SK-MEL-5 (cell line): ENCODE data around the gene MICAL2. TPM values are rescaled to one million over a fixed set of nuclear protein-coding genes. Genes with fewer than 3 reads are reported as not detected.

Experiments
- DNase-seq: peaks from one replicate; pipeline ENCODE4 v3.0.0-alpha.2; 2016; ENCODE audit warnings: low read depth, low spot score
- in situ Hi-C: cut with HindIII; loops from 2 replicates; pipeline ENCODE4 v1.10.0; 2016; ENCODE audit warnings: low sequenced_read_pairs, high pct_unique_total_duplicates, low pct_unique_long_range_greater_than_20kb
- total RNA-seq: library from RNA; depleted of rRNA; stranded (reverse); fragments of >200 nt; shearing (Covaris generic); gene quantifications from 2 replicates; pipeline ENCODE4 v1.2.3, GENCODE V29; 2014

The MICAL2 gene
- total RNA-seq, 1 experiment from 2014 or later, result 1.2 TPM

DNA sequence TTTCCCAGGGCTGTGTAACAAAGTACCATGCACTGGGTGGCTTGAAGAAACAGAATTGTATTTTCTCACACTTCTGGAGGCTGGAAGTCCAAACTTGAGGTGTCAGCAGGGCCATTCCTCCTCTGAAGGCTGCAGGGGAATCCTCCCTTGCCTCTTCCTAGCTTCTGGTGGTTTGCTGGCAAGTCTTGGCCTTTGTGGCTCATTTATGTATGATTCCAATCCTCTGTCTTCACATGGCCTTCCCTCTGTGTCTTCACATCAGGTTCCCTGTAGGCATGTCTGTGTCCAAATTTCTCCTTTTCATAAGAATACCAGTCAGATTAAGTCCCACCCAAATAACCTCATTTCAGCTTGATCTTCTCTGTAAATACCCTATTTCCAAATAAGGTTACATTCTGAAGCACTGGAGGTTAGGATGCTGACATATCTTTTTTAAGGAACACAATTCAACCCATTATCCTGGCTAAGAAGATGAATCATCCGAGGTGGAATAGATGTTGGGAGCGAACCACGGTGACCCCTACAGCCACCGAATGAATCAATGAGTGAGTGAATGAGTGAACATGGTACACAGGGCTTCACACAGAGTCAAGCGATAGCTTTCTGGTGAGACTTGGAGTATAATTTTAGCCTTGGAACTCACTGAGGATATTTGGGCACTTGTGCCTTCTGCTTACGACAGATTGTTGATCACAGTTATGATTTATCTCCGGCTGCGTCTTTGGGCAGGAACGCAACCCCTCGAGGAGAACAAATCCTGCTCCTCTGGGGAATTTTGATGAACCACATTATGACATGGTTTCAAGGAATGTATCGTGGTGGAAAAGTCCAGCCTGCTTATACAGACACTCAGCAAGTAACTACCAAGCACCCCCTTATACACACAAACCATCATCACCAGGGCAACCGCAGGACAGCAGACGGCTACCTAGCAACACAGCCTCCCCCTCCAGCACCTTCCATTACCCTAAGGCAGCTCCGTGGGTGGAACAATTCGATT is 34.3 kb upstream of the MICAL2 start:
- in situ Hi-C loops, result loop anchor here (25.0 kb wide), 1 partner anchor 161 kb away; no protein-coding TSS in a partner anchor
- DNase-seq, result no peak

- in situ Hi-C loops, result loop anchor here (25.0 kb wide), 1 partner anchor 160 kb away; no protein-coding TSS in a partner anchor
- DNase-seq, result no peak
Measured at GRCh38 chr11:12076840-12077534, 33.4 kb upstream of the MICAL2 start.

- in situ Hi-C loops, result loop anchor here (25.0 kb wide), 1 partner anchor 160 kb away; no protein-coding TSS in a partner anchor
- no peak for DNase-seq
Measured at GRCh38 chr11:12077535-12078280, 32.7 kb upstream of the MICAL2 start.

DNA sequence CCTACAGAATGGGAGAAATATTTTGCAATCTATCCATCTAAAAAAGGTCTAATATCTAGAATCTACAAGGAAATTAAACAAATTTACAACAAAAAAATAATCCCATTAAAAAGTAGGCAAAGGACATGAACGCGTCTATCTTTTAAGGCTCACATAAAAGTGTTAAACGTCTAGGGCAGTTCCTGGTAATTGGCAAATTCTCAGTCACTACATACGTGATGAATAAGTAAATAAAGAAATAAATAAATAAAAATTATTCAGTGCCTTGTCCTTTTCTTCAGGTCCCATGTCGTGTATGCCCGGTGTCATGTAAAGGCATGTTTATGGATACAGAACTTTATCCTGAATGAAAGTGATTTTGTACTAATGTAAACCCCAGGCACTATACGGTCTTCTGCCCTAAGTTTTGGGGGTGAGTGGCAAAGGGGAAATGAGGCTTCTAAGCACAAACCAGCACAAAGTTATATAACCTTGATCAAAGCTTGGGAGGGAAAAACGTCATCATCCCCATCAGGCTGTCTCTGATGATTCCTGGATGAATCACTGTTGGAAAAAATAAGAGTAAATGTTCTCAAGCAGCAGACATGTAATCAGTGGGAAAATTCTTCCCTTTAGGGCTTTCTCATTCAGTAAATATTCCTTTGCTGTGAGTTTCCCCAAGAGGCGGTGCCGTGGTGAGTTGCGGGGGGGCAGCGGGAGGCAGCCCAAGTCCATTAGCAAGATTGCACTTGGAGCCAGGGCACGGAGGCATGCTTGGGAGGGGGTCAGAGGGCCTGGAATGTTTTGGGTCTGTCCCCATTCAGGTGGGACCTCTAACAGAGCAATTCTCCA is 30.4 kb upstream of the MICAL2 start:
- in situ Hi-C loops, result loop anchor here (25.0 kb wide), 1 partner anchor 157 kb away; no protein-coding TSS in a partner anchor
- DNase-seq, result no peak

DNA sequence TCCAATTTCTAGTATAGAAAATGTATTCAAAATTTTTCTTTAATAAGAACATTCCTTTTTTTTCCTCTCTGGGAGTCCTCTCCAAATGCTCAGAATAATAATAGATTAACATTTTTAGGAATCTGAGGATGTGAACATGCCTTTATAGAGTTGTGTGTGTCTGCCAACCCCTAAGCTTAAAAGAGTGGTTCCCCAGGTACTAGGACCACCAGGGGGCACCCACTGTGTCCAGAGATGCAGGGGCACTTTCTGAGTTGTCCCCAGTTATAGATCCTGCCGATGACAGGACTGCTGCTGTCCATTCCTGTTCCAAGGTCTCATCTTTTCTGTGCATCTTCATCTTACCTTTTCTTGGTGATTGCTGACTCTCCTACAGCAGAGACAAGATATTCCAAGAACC is 27.0 kb upstream of the MICAL2 start:
- in situ Hi-C loops, result loop anchor here (25.0 kb wide), 1 partner anchor 154 kb away; no protein-coding TSS in a partner anchor
- no peak for DNase-seq

GRCh38 chr11:12084256-12084655 is 26.1 kb upstream of the MICAL2 start:
- in situ Hi-C loops, result loop anchor here (25.0 kb wide), 1 partner anchor 153 kb away; no protein-coding TSS in a partner anchor
- DNase-seq, result no peak

DNA sequence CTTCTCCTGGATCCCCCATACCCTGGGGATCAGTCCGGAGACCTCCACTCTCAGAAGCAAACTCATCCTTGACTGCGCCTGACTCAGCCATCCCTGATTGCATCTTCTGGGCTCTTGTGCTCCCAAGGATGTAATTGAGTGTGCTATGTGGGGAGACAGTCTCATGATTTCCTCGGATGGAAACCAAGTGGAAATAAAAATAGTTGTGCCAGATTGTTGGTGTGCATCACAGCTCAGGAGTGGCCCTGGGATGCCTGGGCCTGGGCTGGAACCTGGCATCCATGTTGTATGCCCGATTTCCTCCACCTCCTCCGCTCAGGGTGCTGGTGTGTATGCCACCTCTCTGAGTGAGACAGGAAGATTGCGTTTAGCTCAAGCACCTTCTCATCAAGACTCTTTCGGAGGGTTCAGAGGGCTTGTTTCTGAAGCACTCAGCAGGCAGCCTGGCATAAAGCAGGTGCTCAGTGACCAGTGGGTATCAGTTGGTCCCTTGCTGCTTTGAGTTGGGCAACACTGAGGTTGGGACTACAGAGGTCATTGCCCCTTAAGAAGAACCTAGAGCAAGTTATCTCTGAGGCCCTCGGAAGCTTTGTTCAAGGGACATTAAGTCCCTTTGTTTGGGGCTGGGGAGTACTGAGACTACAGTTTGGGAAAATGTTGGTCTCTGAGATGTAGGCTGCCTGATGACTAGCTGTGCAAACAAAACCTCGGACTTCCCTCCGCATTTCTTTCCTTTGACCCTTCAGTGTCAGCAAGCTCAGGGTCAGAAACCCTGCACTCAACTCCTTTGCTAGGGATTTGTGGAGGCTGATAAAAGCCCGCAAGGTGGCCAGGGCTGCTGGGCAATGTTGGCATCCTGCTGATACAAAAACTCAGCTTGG is 24.8 kb upstream of the MICAL2 start:
- no peak for DNase-seq

DNA sequence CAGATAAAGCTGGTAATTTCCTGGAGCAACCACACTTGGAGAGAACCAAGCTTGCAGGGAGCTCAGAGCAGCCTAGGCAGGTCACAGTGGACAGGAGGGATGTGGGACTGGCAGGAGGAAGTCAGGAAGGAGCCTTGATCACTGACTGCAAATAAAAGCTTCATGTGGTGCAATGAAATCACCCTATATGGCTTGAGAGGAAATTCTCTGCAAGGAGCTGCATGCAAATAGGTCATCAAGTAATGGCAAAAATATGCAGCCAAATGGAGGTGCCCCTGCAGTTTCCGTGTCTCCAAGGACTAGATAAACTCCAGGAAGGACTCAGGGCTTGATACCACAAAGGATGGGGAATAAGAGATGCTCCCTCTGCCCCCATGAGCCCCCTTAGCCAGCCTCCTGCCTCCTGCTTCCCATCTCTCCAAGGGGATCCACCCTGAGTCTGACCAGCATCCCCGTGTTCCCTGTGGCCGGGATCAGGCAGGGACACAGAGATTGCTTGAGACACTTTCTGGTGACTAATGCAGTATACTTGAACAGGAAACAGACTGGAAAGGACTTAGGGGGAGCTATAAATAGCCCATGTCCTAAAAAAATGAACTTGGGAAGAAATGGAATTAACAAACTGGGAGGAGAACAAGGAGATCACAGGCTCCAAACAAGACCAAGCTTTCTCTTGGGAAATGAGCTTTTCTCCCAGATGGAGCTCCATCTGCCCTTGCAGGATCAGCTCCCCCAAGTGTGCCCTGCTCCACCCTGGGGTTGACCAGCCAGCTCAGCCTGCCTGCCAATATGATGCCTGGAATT is 23.9 kb upstream of the MICAL2 start:
- DNase-seq, result no peak
- in situ Hi-C loops, result loop anchor here (25.0 kb wide), 1 partner anchor 151 kb away; no protein-coding TSS in a partner anchor

More for the DNA sequence above, 24.8 kb upstream of the MICAL2 start:
- in situ Hi-C loops, result loop anchor here (25.0 kb wide), 1 partner anchor 152 kb away; no protein-coding TSS in a partner anchor

DNA sequence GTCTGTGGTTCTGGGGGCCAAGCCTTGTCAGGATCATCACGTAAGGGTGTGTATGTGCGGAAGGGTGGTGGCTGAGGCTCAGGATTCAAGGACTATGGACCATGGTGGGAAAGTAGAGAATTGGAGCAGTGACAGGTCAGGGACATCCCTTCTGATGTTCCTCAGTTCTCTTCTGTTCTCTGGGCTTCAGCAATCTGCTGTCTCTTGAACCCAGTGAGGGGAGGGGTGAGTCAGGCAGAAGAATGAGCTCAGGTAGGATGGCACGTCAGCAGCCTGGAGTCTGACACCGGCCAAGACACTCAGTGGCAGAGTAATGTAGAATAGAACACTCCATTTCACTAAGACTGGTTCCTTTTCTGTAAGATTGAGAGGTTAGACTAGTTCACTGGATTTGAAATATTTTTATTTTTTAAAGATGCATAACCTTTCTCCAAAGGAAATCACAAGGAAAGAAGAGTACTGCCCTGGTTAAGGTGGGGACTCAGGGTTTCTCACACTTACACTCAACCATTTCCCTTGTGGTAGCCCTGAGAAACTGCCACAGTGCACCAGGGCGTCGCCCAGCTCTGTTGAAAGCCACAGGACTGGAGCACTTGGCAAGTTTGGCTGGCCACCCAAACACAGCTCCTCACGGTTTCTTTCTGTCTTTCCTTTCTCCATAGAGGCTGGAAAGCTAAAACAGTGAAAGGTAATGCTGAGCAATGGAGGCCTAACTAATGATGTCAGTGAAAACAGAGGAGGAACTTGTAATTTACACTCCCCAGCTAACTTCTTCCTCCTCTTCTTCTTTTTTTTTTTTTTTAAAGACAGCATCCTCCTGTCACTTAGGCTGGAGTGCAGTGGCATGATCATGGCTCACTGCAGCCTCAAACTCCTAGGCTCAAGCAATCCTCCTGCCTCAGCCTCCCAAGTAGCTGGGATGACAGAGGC is 23.1 kb upstream of the MICAL2 start:
- no peak for DNase-seq
- in situ Hi-C loops, result loop anchor here (25.0 kb wide), 1 partner anchor 150 kb away; no protein-coding TSS in a partner anchor

GRCh38 chr11:12088047-12088481 is 22.3 kb upstream of the MICAL2 start:
- in situ Hi-C loops, result loop anchor here (25.0 kb wide), 1 partner anchor 149 kb away; no protein-coding TSS in a partner anchor
- DNase-seq, result peak; percentile 33

DNA sequence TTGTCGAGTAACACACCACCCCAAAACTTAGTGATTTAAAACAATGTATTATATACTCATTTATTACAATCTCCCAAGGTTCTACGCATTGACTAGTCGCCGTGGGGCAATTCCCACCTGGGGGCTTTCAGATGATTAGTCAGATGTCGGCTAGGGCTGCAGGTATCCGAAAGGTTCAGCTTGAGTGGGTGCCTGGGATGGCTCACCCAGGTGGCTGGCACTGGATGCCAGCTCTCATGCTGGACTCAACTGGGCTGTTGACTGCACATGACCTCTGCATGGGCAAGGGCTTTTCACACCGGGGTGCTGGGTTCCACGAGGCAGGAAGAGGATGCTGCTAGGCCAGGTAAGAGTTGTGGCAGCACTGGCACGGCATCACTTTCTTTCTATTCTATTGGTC is 21.9 kb upstream of the MICAL2 start:
- no peak for DNase-seq
- in situ Hi-C loops, result loop anchor here (25.0 kb wide), 1 partner anchor 149 kb away; no protein-coding TSS in a partner anchor

DNA sequence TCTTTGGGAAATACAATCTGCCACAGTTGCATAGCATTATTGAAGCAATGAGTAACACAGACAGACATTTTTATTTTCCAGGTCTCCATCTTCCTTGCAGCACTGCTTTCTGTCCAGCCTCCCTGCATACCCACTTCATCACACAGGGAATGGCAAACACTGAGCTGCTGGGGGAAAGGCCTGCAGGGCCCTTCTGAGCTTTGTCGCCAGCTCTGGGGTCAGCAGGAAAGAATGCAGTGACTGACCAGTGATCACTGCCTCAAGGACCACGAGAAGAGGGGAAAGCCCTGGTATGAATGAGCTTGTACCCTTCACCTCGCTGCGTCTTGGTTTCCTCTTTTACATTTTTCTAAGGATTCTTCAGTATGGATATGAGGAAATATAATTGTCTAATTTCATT is 21.3 kb upstream of the MICAL2 start:
- no peak for DNase-seq
- in situ Hi-C loops, result loop anchor here (25.0 kb wide), 1 partner anchor 148 kb away; no protein-coding TSS in a partner anchor

GRCh38 chr11:12089473-12089872 is 20.9 kb upstream of the MICAL2 start:
- no peak for DNase-seq
- in situ Hi-C loops, result loop anchor here (25.0 kb wide), 1 partner anchor 148 kb away; no protein-coding TSS in a partner anchor
